Activated CD8-positive, alpha-beta memory T cell treated with anti-CD3 and anti-CD28 coated beads, Interleukin-2, amount 10 ng/mL, durations not matched to agents 7 days and 5 days (primary cell): ENCODE results near the gene NRL. TPM values are rescaled to one million over a fixed set of nuclear protein-coding genes. Genes with fewer than 3 reads are reported as not detected.
"Not testable (repeated sequence)": the region's sequence is repeated elsewhere in the genome, so short reads cannot be mapped to it uniquely, and the experiment has no call there.

Experiments
- ATAC-seq: fragments of 150-1000 bp; cut with Tn5 transposase; one replicate; pipeline ENCODE4 v1.10.0; 2021; ENCODE audit warnings: moderate library complexity
- CTCF ChIA-PET: fragments of 350-600 bp; sonication (Branson Sonifier 250); formaldehyde crosslinking; loops from one replicate; lab custom pipeline; 2021; ENCODE audit warnings: antibody characterized with exemption; lab: Charles Lee
- DNase-seq: peaks from one replicate; pipeline ENCODE4 v3.0.0-alpha.2; 2020
- H3K27ac Mint-ChIP-seq: one replicate; pipeline ENCODE4 v1.8.0; 2021; ENCODE audit warnings: mild to moderate bottlenecking, mixed read lengths
- H3K27me3 Mint-ChIP-seq: one replicate; pipeline ENCODE4 v1.8.0; 2021; ENCODE audit warnings: mixed read lengths
- H3K36me3 Mint-ChIP-seq: one replicate; pipeline ENCODE4 v1.8.0; 2021; ENCODE audit warnings: mild to moderate bottlenecking, mixed read lengths
- H3K4me1 Mint-ChIP-seq: one replicate; pipeline ENCODE4 v1.8.0; 2021; ENCODE audit warnings: mixed read lengths
- H3K4me3 Mint-ChIP-seq: one replicate; pipeline ENCODE4 v1.8.0; 2021; ENCODE audit warnings: mild to moderate bottlenecking, moderate library complexity, mixed read lengths
- H3K9me3 Mint-ChIP-seq: one replicate; pipeline ENCODE4 v1.8.0; 2022; ENCODE audit warnings: low read depth, mixed read lengths
- total RNA-seq, 2 experiments: library from RNA; stranded (reverse); gene quantifications; one replicate each; pipeline ENCODE4 v1.2.3, GENCODE V29; 2021

Gene NRL
- total RNA-seq, 2 experiments from 2014 or later, result 2.6 to 3.2 TPM

- H3K27me3 Mint-ChIP-seq, result no peaks in the 10 kb centered on the region
- no peaks in the 10 kb centered on the region for H3K9me3 Mint-ChIP-seq
- H3K4me1 Mint-ChIP-seq, result peaks cover 29% of the 10 kb centered on the region
- peaks cover 36% of the 10 kb centered on the region for H3K36me3 Mint-ChIP-seq
- ATAC-seq (no peak), DNase-seq (no peak)
- peak overlapping the region; percentile 100 for H3K27ac Mint-ChIP-seq
- peak overlapping the region; percentile 99 for H3K4me3 Mint-ChIP-seq
- CTCF ChIA-PET, result interaction anchor here (1.0 to 5.3 kb wide), 14 partner anchors 9 to 195 kb away, joined by 3 to 52 read pairs (median 8); partner anchors contain the start of genes EMC9, IRF9, LTB4R and LTB4R2
Measured at GRCh38 chr14:24115422-24116127, 826 bp upstream of the NRL start.

GRCh38 chr14:24113801-24114531 is 783 bp downstream of the NRL start:
- Mint-ChIP-seq H3K4me3 (peak overlapping the region; percentile 99), H3K9me3 (no peaks in the 10 kb centered on the region), H3K27ac (peak overlapping the region; percentile 100), H3K4me1 (peaks cover 36% of the 10 kb centered on the region), H3K36me3 (peaks cover 25% of the 10 kb centered on the region), H3K27me3 (no peaks in the 10 kb centered on the region)
- DNase-seq (peak; percentile 90), ATAC-seq (no peak)
- CTCF ChIA-PET, result interaction anchor here (0.5 to 5.3 kb wide), 23 partner anchors 10 to 1132 kb away, joined by 3 to 52 read pairs (median 4); partner anchors contain the start of genes AJUBA, CARMIL3, EMC9 and IRF9

GRCh38 chr14:24113379-24113800 is 1.4 kb downstream of the NRL start:
- Mint-ChIP-seq H3K9me3 (no peaks in the 10 kb centered on the region), H3K27ac (peak overlapping the region; percentile 100), H3K4me3 (peak overlapping the region; percentile 99), H3K27me3 (no peaks in the 10 kb centered on the region), H3K36me3 (peaks cover 19% of the 10 kb centered on the region), H3K4me1 (peaks cover 39% of the 10 kb centered on the region)
- ATAC-seq (no peak), DNase-seq (no peak)
- CTCF ChIA-PET, result interaction anchor here (1.0 to 5.3 kb wide), 9 partner anchors 20 to 157 kb away, joined by 4 to 52 read pairs (median 8); partner anchors contain the start of genes CARMIL3, EMC9, IRF9 and PCK2

GRCh38 chr14:24110523-24110922 is 4.2 kb downstream of the NRL start:
- no peaks in the 10 kb centered on the region for H3K27me3 Mint-ChIP-seq

GRCh38 chr14:24110060-24110459 is 4.7 kb downstream of the NRL start:
- Mint-ChIP-seq H3K36me3 (peaks cover 4% of the 10 kb centered on the region), H3K27ac (peak overlapping the region; percentile 98)

More at GRCh38 chr14:24110523-24110922, 4.2 kb downstream of the NRL start:
- CTCF ChIA-PET, result interaction anchor here (1.3 to 10.7 kb wide), 8 partner anchors 16 to 198 kb away, joined by 4 to 225 read pairs (median 16); partner anchors contain the start of genes CIDEB, IRF9, PCK2 and PSME1
- peaks cover 3% of the 10 kb centered on the region for H3K36me3 Mint-ChIP-seq
- no peak for ATAC-seq
- H3K4me1 Mint-ChIP-seq, result peaks cover 40% of the 10 kb centered on the region
- peak overlapping the region; percentile 14 for H3K27ac Mint-ChIP-seq
- H3K4me3 Mint-ChIP-seq, result no peak overlapping the region
- no peak for DNase-seq
- no peaks in the 10 kb centered on the region for H3K9me3 Mint-ChIP-seq

GRCh38 chr14:24108336-24108874 is 6.3 kb downstream of the NRL start:
- Mint-ChIP-seq H3K36me3 (peaks cover 18% of the 10 kb centered on the region), H3K27ac (peak overlapping the region; percentile 98), H3K27me3 (no peaks in the 10 kb centered on the region), H3K4me1 (peaks cover 36% of the 10 kb centered on the region), H3K9me3 (no peaks in the 10 kb centered on the region), H3K4me3 (peak overlapping the region; percentile 17)
- DNase-seq (no peak), ATAC-seq (no peak)
- CTCF ChIA-PET, result interaction anchor here (0.7 to 10.7 kb wide), 35 partner anchors 13 to 519 kb away, joined by 3 to 225 read pairs (median 4); partner anchors contain the start of genes CARMIL3, DHRS4L2, EMC9 and IRF9

More at GRCh38 chr14:24110060-24110459, 4.7 kb downstream of the NRL start:
- Mint-ChIP-seq H3K27me3 (no peaks in the 10 kb centered on the region), H3K4me1 (peaks cover 36% of the 10 kb centered on the region), H3K9me3 (no peaks in the 10 kb centered on the region), H3K4me3 (no peak overlapping the region)
- no peak for DNase-seq
- CTCF ChIA-PET, result interaction anchor here (0.7 to 10.7 kb wide), 11 partner anchors 15 to 198 kb away, joined by 3 to 225 read pairs (median 8); partner anchors contain the start of genes CIDEB, DHRS4, EMC9 and IRF9
- ATAC-seq, result no peak

GRCh38 chr14:24106672-24107271 is 8.0 kb downstream of the NRL start:
- DNase-seq, result no peak
- Mint-ChIP-seq H3K36me3 (peaks cover 31% of the 10 kb centered on the region), H3K9me3 (no peaks in the 10 kb centered on the region), H3K4me3 (no peak overlapping the region), H3K27ac (no peak overlapping the region), H3K27me3 (no peaks in the 10 kb centered on the region), H3K4me1 (peaks cover 36% of the 10 kb centered on the region)
- CTCF ChIA-PET, result interaction anchor here (0.6 to 10.7 kb wide), 11 partner anchors 12 to 603 kb away, joined by 3 to 225 read pairs (median 7); partner anchors contain the start of genes CARMIL3, IRF9, PCK2 and TINF2
- no peak for ATAC-seq

- peak overlapping the region; percentile 18 for H3K27ac Mint-ChIP-seq
- not testable (repeated sequence) for ATAC-seq
Measured at GRCh38 chr14:24105609-24106239, 9.0 kb downstream of the NRL start.

GRCh38 chr14:24103451-24103850 is 11.3 kb downstream of the NRL start:
- CTCF ChIA-PET, result interaction anchor here (10.7 kb wide), 1 partner anchor 9 kb away, joined by 225 read pairs; the partner anchor contains the start of gene PCK2
- no peak overlapping the region for H3K4me3 Mint-ChIP-seq
- H3K27me3 Mint-ChIP-seq, result no peaks in the 10 kb centered on the region
- no peak overlapping the region for H3K27ac Mint-ChIP-seq
- no peak for DNase-seq
- peaks cover 44% of the 10 kb centered on the region for H3K36me3 Mint-ChIP-seq
- peaks cover 19% of the 10 kb centered on the region for H3K4me1 Mint-ChIP-seq
- ATAC-seq, result no peak
- H3K9me3 Mint-ChIP-seq, result no peaks in the 10 kb centered on the region

More at GRCh38 chr14:24105609-24106239, 9.0 kb downstream of the NRL start:
- not testable (repeated sequence) for DNase-seq, H3K4me3 Mint-ChIP-seq, H3K9me3 Mint-ChIP-seq, H3K27me3 Mint-ChIP-seq
- H3K36me3 Mint-ChIP-seq, result peaks cover 34% of the 10 kb centered on the region
- CTCF ChIA-PET, result interaction anchor here (0.6 to 10.7 kb wide), 6 partner anchors 11 to 604 kb away, joined by 3 to 225 read pairs (median 4); partner anchors contain the start of genes PCK2 and TINF2
- H3K4me1 Mint-ChIP-seq, result peaks cover 33% of the 10 kb centered on the region

- H3K4me1 Mint-ChIP-seq, result peaks cover 17% of the 10 kb centered on the region
- peak overlapping the region; percentile 8 for H3K27ac Mint-ChIP-seq
- no peak overlapping the region for H3K4me3 Mint-ChIP-seq
- no peaks in the 10 kb centered on the region for H3K9me3 Mint-ChIP-seq
- H3K36me3 Mint-ChIP-seq, result peaks cover 49% of the 10 kb centered on the region
- CTCF ChIA-PET, result interaction anchor here (1.0 to 10.7 kb wide), 4 partner anchors 8 to 58 kb away, joined by 3 to 225 read pairs (median 4); partner anchors contain the start of genes IRF9 and PCK2
- DNase-seq (no peak), ATAC-seq (no peak)
- H3K27me3 Mint-ChIP-seq, result no peaks in the 10 kb centered on the region
Measured at GRCh38 chr14:24102357-24103048, 12.2 kb downstream of the NRL start.

GRCh38 chr14:24100982-24101494 is 13.7 kb downstream of the NRL start:
- Mint-ChIP-seq H3K27ac (no peak overlapping the region), H3K9me3 (no peaks in the 10 kb centered on the region)
- CTCF ChIA-PET, result interaction anchor here (1.8 to 10.7 kb wide), 2 partner anchors 6 to 19 kb away, joined by 3 to 225 read pairs; partner anchors contain the start of gene PCK2

More at GRCh38 chr14:24100982-24101494, 13.7 kb downstream of the NRL start:
- Mint-ChIP-seq H3K4me1 (peaks cover 15% of the 10 kb centered on the region), H3K36me3 (peaks cover 57% of the 10 kb centered on the region), H3K27me3 (no peaks in the 10 kb centered on the region), H3K4me3 (no peak overlapping the region)
- ATAC-seq, result no peak
- DNase-seq, result no peak
